Omental fat pad (tissue), 4 donors: ENCODE data around the gene MCCC1. TPM values are rescaled to one million over a fixed set of nuclear protein-coding genes. Genes with fewer than 3 reads are reported as not detected.
A peak's percentile ranks its signal among the peaks of the same experiment; 100 is the strongest.

Experiments used
- ATAC-seq: fragments of 150-250 bp; one replicate; pipeline ENCODE4 v1.9.1; 2016; ENCODE audit warnings: mild to moderate bottlenecking, moderate library complexity; ENCODE audit not compliant: low FRiP score
- DNase-seq: peaks from one replicate; pipeline ENCODE4 v3.0.0-alpha.2; 2019; ENCODE audit warnings: low spot score
- total RNA-seq, 4 donors: library from RNA; depleted of rRNA; stranded (reverse); fragments of >200 nt; gene quantifications; one replicate each; pipeline ENCODE4 v1.1.0, GENCODE V29; 2016
- TF ChIP-seq, protein P1 (sequence below), 3 donors: fragments of 450-650 bp; IDR thresholded peaks; one replicate each; pipeline ENCODE4 v1.5.1; 2016 to 2017; ENCODE audit warnings: antibody characterized with exemption in 3 of 3, mild to moderate bottlenecking in 3 of 3, moderate library complexity in 2 of 3

Gene MCCC1
- total RNA-seq = 10 to 100 TPM; 37.5 to 68.2 (median 49.3) TPM

- DNase-seq (peak; percentile 97), ATAC-seq (peak; percentile 100)
- TF ChIP-seq, protein P1, sequence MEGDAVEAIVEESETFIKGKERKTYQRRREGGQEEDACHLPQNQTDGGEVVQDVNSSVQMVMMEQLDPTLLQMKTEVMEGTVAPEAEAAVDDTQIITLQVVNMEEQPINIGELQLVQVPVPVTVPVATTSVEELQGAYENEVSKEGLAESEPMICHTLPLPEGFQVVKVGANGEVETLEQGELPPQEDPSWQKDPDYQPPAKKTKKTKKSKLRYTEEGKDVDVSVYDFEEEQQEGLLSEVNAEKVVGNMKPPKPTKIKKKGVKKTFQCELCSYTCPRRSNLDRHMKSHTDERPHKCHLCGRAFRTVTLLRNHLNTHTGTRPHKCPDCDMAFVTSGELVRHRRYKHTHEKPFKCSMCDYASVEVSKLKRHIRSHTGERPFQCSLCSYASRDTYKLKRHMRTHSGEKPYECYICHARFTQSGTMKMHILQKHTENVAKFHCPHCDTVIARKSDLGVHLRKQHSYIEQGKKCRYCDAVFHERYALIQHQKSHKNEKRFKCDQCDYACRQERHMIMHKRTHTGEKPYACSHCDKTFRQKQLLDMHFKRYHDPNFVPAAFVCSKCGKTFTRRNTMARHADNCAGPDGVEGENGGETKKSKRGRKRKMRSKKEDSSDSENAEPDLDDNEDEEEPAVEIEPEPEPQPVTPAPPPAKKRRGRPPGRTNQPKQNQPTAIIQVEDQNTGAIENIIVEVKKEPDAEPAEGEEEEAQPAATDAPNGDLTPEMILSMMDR (IDR thresholded peaks at IDR 0.05) = no peak
These were observed at the start of gene MCCC1 for GRCh38 chr3:183099026-183099837. Gene MCCC1, minus strand, starts transcription at chr3:183099496. Its CDS starts 56 bp downstream, at chr3:183099440.

DNA sequence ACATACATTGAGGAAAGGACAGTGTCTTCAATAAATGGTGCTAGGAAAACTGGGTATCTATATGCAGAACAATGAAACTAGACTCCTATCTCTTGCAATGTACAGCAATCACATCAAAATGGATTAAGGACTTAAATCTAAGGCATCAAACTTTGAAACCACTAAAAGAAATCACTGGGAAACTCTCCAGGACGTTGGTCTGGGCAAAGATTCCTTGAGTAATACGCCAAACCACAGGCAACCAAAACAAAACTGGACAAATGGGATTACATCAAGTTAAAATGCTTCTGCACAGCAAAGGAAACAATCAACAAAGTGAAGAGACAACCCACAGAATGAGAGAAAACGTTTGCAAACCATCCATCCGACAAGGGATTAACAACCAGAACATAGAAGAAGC, 48.8 kb upstream of the MCCC1 start:
- ATAC-seq (no peak), DNase-seq (no peak)
- TF ChIP-seq, protein P1 (IDR thresholded peaks at IDR 0.05) = no peak

DNA sequence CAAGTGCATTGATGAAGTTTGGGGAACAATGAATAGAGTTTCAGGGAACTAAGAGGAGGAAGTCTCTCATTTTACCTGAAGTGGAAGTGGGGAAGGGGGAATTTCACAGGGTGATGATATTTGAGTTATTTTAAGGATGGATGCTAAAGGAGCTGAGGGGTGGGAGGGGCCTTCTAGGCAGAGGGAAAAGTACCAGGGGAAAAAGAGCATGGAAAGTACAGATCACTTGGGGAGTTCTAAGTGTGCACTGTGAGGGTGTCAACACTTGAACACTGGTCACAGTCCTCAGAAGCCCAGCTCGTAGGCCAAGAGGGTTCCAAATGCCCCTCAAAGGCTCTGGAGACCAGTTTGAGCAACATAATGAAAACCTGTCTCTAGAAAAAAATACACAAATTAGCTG, 45.1 kb upstream of the MCCC1 start:
- no peak for ATAC-seq

GRCh38 chr3:183142199-183142598, 42.9 kb upstream of the MCCC1 start:
- ATAC-seq (no peak), DNase-seq (no peak)
- TF ChIP-seq, protein P1 (IDR thresholded peaks at IDR 0.05) = no peak

More for the DNA sequence above, 45.1 kb upstream of the MCCC1 start:
- DNase-seq = no peak
- TF ChIP-seq, protein P1 (IDR thresholded peaks at IDR 0.05) = no peak

DNA sequence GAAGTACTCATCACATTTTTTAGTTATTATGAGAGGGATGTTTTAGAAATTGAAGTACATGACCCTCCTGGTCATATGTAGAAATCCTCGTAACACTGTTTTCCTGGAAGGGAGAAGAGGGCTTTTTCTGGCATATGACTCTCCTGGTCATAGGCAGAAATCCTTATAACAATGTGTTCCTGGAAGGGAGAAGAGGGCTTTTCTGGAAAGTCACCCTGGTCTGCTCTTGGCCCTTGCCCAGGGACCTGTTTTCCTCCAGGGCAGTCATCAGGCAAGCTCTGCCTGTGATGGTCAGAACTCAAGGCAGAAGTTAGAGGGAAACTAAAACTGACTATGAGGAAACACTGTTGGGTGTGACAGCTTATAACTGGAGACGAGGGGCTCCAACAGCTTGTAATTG, 35.5 kb upstream of the MCCC1 start:
- DNase-seq (no peak), ATAC-seq (no peak)

DNA sequence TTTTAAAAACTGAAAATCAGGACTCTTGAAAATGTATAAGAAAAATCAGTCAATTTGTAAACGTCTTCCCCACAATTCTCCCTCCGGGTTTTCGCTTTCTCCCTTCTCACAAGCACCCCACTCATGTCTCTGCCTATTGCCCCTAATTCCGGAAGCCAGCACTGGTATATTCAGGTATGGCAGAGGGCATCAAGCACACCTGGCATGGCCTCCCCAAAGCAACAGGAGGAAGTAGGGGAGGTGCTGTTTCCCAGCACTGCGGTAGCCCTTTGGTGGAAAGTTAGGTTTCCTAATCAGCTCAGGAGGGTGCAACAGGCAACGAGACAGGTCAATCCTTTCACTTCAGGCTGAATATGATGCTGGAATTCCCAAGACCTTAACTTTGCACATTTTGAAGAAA, 33.1 kb upstream of the MCCC1 start:
- no peak for ATAC-seq
- no peak for DNase-seq
- TF ChIP-seq, protein P1 (IDR thresholded peaks at IDR 0.05) = no peak

More for the DNA sequence above, 35.5 kb upstream of the MCCC1 start:
- TF ChIP-seq, protein P1 (IDR thresholded peaks at IDR 0.05) = no peak

DNA sequence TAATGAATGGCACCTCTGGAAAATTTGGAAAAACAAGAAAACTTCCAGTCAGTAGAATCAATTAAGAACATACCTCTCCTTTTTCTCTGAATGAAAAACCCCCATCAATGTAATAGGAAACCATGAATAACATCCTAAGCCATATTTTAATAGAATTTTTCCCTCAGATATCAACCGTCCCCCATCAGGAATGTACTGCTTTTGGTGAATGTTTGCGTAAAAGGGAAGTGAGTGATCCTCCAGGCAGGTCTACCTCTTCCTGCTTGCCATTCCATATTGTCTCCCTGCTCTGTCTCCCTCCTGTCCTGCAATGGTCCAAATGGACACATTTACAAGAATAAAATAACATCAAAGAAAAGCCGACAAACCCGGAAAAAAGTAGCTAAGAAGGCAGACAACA, 32.4 kb upstream of the MCCC1 start:
- no peak for ATAC-seq
- TF ChIP-seq, protein P1 (IDR thresholded peaks at IDR 0.05) = no peak
- no peak for DNase-seq
